HG03064 (cell line): ENCODE measurements around the gene OSBPL5.
A peak's percentile ranks its signal among the peaks of the same experiment; 100 is the strongest.
"Not testable (repeated sequence)": the region's sequence is repeated elsewhere in the genome, so short reads cannot be mapped to it uniquely, and the experiment has no call there.

Experiments
- ATAC-seq: cut with Tn5 transposase; IDR thresholded peaks from one replicate; pipeline ENCODE4 v1.9.1; 2021; ENCODE audit warnings: low read depth; ENCODE audit not compliant: unreplicated experiment

Gene OSBPL5

GRCh38 chr11:3063432-3063831, 101.7 kb downstream of the OSBPL5 start:
- not testable (repeated sequence) for ATAC-seq

- ATAC-seq = no peak
Measured at GRCh38 chr11:3060436-3061025, 104.6 kb downstream of the OSBPL5 start.

- no peak for ATAC-seq
Measured at GRCh38 chr11:3058753-3059664, 106.1 kb downstream of the OSBPL5 start.

- peak; percentile 92 for ATAC-seq
Measured at GRCh38 chr11:3057069-3057963, 107.8 kb downstream of the OSBPL5 start, which contains the start of gene CARS1. CARS1 (minus strand) TSS chr11:3057423; CDS start chr11:3057367, 56 bp downstream.

GRCh38 chr11:3056296-3057068, 108.6 kb downstream of the OSBPL5 start:
- ATAC-seq = no peak

- ATAC-seq = no peak
Measured at GRCh38 chr11:3055891-3056290, 109.2 kb downstream of the OSBPL5 start.

GRCh38 chr11:3052567-3052966, 112.5 kb downstream of the OSBPL5 start:
- no peak for ATAC-seq

GRCh38 chr11:3052109-3052479, 113.0 kb downstream of the OSBPL5 start:
- ATAC-seq = no peak

- ATAC-seq = no peak
Measured at GRCh38 chr11:3051196-3052108, 113.7 kb downstream of the OSBPL5 start.

GRCh38 chr11:3050386-3051195, 114.5 kb downstream of the OSBPL5 start:
- no peak for ATAC-seq

GRCh38 chr11:3049430-3050243, 115.5 kb downstream of the OSBPL5 start:
- ATAC-seq = peak; percentile 55

- ATAC-seq = no peak
Measured at GRCh38 chr11:3047637-3048036, 117.5 kb downstream of the OSBPL5 start.

- no peak for ATAC-seq
Measured at GRCh38 chr11:3046641-3047040, 118.5 kb downstream of the OSBPL5 start.

- ATAC-seq = no peak
Measured at GRCh38 chr11:3046190-3046589, 118.9 kb downstream of the OSBPL5 start.

- ATAC-seq = no peak
Measured at GRCh38 chr11:3044915-3045314, 120.2 kb downstream of the OSBPL5 start.

- ATAC-seq = no peak
Measured at GRCh38 chr11:3044004-3044403, 121.1 kb downstream of the OSBPL5 start.

GRCh38 chr11:3043315-3043871, 121.7 kb downstream of the OSBPL5 start:
- no peak for ATAC-seq
